Loucy (cell line): Measurements from ENCODE around the gene L2HGDH.

Experiments used
- CTCF ChIP-seq: fragments of 200-600 bp; sonication (generic); conservative IDR thresholded peaks from 2 replicates; pipeline ENCODE4 v1.5.1; 2014; ENCODE audit warnings: mild to moderate bottlenecking, antibody characterized with exemption, low read length
- EZH2phosphoT487 ChIP-seq: fragments of 200-600 bp; IDR thresholded peaks from 2 replicates; pipeline ENCODE4 v1.6.1; 2018; ENCODE audit warnings: antibody characterized with exemption, mild to moderate bottlenecking, moderate library complexity, borderline replicate concordance

GRCh38 chr14:50262865-50263264 is 49.2 kb downstream of the L2HGDH start:
- TF ChIP-seq CTCF = no peak
- TF ChIP-seq EZH2phosphoT487 = no peak
